ENCODE data around the gene TNNI3. TPM values are rescaled to one million over a fixed set of nuclear protein-coding genes. Genes with fewer than 3 reads are reported as not detected.

Gene TNNI3
- total and polyA plus RNA-seq, 2 donors from 2014 or later = 0.41 to 1.7 TPM

GRCh38 chr19:55116859-55117662, 40.5 kb downstream of the TNNI3 start, which contains the start of gene PPP1R12C:
PPP1R12C (minus strand) TSS chr19:55117637; CDS start chr19:55117543, 94 bp downstream.
- peak in 4 of 5 donors; percentile 11 to 84 (median 59) for DNase-seq
- Histone ChIP-seq H3K27me3 (ENCODE audit: control insufficient read depth, insufficient read depth, low read length) (no peaks in the 10 kb centered on the region), H3K36me3 (ENCODE audit: control insufficient read depth in 2 of 3, insufficient read depth in 3 of 3, low read length in 3 of 3) (no peaks in the 10 kb centered on the region), H3K4me1 (ENCODE audit: control insufficient read depth in 2 of 3, insufficient read depth in 2 of 3, low read depth in 1 of 3, low read length in 3 of 3) (peaks cover 0 to 26% (median 0%) of the 10 kb centered on the region in 3 donors), H3K27ac (ENCODE audit: low read depth in 2 of 2, low read length in 2 of 2) (peak within 1 kb of the TSS; percentile 79 to 89), H3K4me3 (ENCODE audit: low read length in 3 of 3) (peak within 1 kb of the TSS; percentile 77 to 94 (median 89)), H3K9me3 (ENCODE audit: control insufficient read depth in 2 of 3, insufficient read depth in 1 of 3, low read length in 3 of 3) (no peaks in the 10 kb centered on the region), H3K9ac (ENCODE audit: low read length in 3 of 3) (peak within 1 kb of the TSS; percentile 83 to 93 (median 89))
- intact Hi-C loops (cut with DNase I) = no loop called here
- TF ChIP-seq CTCF (IDR thresholded peaks at IDR 0.05; ENCODE audit: borderline replicate concordance, extremely low read depth, insufficient read depth) = no peak
- FAIRE-seq = no peak

GRCh38 chr19:55116232-55116858, 41.2 kb downstream of the TNNI3 start:
- intact Hi-C loops (cut with DNase I) = no loop called here
- Histone ChIP-seq H3K9ac (ENCODE audit: low read length in 3 of 3) (peak overlapping the region; percentile 73 to 93 (median 89)), H3K4me3 (ENCODE audit: low read length in 3 of 3) (peak overlapping the region; percentile 57 to 94 (median 77)), H3K9me3 (ENCODE audit: control insufficient read depth in 2 of 3, insufficient read depth in 1 of 3, low read length in 3 of 3) (no peaks in the 10 kb centered on the region), H3K27me3 (ENCODE audit: control insufficient read depth, insufficient read depth, low read length) (no peaks in the 10 kb centered on the region), H3K36me3 (ENCODE audit: control insufficient read depth in 2 of 3, insufficient read depth in 3 of 3, low read length in 3 of 3) (no peaks in the 10 kb centered on the region), H3K4me1 (ENCODE audit: control insufficient read depth in 2 of 3, insufficient read depth in 2 of 3, low read depth in 1 of 3, low read length in 3 of 3) (peaks cover 0 to 26% (median 0%) of the 10 kb centered on the region in 3 donors), H3K27ac (ENCODE audit: low read depth in 2 of 2, low read length in 2 of 2) (peak overlapping the region; percentile 59 to 79)
- DNase-seq (peak in 4 of 5 donors; percentile 42 to 90 (median 63)), FAIRE-seq (no peak)
- TF ChIP-seq CTCF (IDR thresholded peaks at IDR 0.05; ENCODE audit: borderline replicate concordance, extremely low read depth, insufficient read depth) = no peak

- H3K27ac ChIP-seq (ENCODE audit: low read depth in 2 of 2, low read length in 2 of 2) = peak overlapping the region; percentile 30 to 79
- H3K4me3 ChIP-seq (ENCODE audit: low read length in 3 of 3) = peak overlapping the region; percentile 57 to 94 (median 77)
- H3K27me3 ChIP-seq (ENCODE audit: control insufficient read depth, insufficient read depth, low read length) = no peaks in the 10 kb centered on the region
- H3K4me1 ChIP-seq (ENCODE audit: control insufficient read depth in 2 of 3, insufficient read depth in 2 of 3, low read depth in 1 of 3, low read length in 3 of 3) = peaks cover 0 to 26% (median 0%) of the 10 kb centered on the region in 3 donors
- DNase-seq = peak in 2 of 5 donors; percentile 45 to 53
- no peak for FAIRE-seq
- no peaks in the 10 kb centered on the region for H3K36me3 ChIP-seq (ENCODE audit: control insufficient read depth in 2 of 3, insufficient read depth in 3 of 3, low read length in 3 of 3)
- TF ChIP-seq CTCF (IDR thresholded peaks at IDR 0.05; ENCODE audit: borderline replicate concordance, extremely low read depth, insufficient read depth) = no peak
- peak overlapping the region in 2 of 3 donors; percentile 89 to 93 for H3K9ac ChIP-seq (ENCODE audit: low read length in 3 of 3)
- intact Hi-C loops (cut with DNase I) = no loop called here
- H3K9me3 ChIP-seq (ENCODE audit: control insufficient read depth in 2 of 3, insufficient read depth in 1 of 3, low read length in 3 of 3) = no peaks in the 10 kb centered on the region
Observed at GRCh38 chr19:55115446-55116065, 42.0 kb downstream of the TNNI3 start.
